Ishikawa (cell line): ENCODE results near the gene SNRPE.

Experiments
- CEBPB ChIP-seq: IDR thresholded peaks from 2 replicates; pipeline ENCODE4 v1.6.1; 2012
- CREB1 ChIP-seq: IDR thresholded peaks from 2 replicates; pipeline ENCODE4 v1.6.1; 2012; ENCODE audit warnings: low read depth
- EGR1 ChIP-seq: IDR thresholded peaks from 2 replicates; pipeline ENCODE4 v1.6.1; 2012
- EP300 ChIP-seq: IDR thresholded peaks from 2 replicates; pipeline ENCODE4 v1.6.1; 2012; ENCODE audit warnings: borderline replicate concordance
- FOXM1 ChIP-seq: IDR thresholded peaks from 2 replicates; pipeline ENCODE4 v1.6.1; 2012; ENCODE audit warnings: low read depth, borderline replicate concordance
- MAX ChIP-seq: IDR thresholded peaks from 2 replicates; pipeline ENCODE4 v1.6.1; 2012
- NFIC ChIP-seq: IDR thresholded peaks from 2 replicates; pipeline ENCODE4 v1.6.1; 2012
- RAD21 ChIP-seq: IDR thresholded peaks from 2 replicates; pipeline ENCODE4 v1.6.1; 2012; ENCODE audit warnings: low read depth
- REST ChIP-seq: IDR thresholded peaks from 2 replicates; pipeline ENCODE4 v1.6.1; 2012; ENCODE audit warnings: low read depth, mild to moderate bottlenecking
- TAF1 ChIP-seq: IDR thresholded peaks from 2 replicates; pipeline ENCODE4 v1.6.1; 2012; ENCODE audit warnings: low read depth, mild to moderate bottlenecking
- TCF12 ChIP-seq: IDR thresholded peaks from 2 replicates; pipeline ENCODE4 v1.6.1; 2012; ENCODE audit warnings: low read depth
- TEAD4 ChIP-seq: IDR thresholded peaks from 2 replicates; pipeline ENCODE4 v1.6.1; 2012
- USF1 ChIP-seq: IDR thresholded peaks from 2 replicates; pipeline ENCODE4 v1.6.1; 2012
- YY1 ChIP-seq: IDR thresholded peaks from 2 replicates; pipeline ENCODE4 v1.6.1; 2012; ENCODE audit warnings: low read depth
- ZBTB7A ChIP-seq: IDR thresholded peaks from 2 replicates; pipeline ENCODE4 v1.6.1; 2012; ENCODE audit warnings: low read depth

SNRPE gene

GRCh38 chr1:203873094-203873493 lies 11.7 kb downstream of the SNRPE start:
- TF ChIP-seq CREB1 (no peak), TCF12 (no peak), RAD21 (no peak), USF1 (no peak), NFIC (no peak), EGR1 (no peak), REST (no peak)

- TF ChIP-seq CEBPB (no peak), USF1 (no peak), YY1 (no peak), MAX (no peak), EP300 (no peak), EGR1 (no peak), CREB1 (no peak), NFIC (no peak), FOXM1 (no peak), TAF1 (no peak), TEAD4 (no peak), REST (no peak)
Observed at GRCh38 chr1:203878422-203878821, 17.0 kb downstream of the SNRPE start.

GRCh38 chr1:203880606-203881005 lies 19.2 kb downstream of the SNRPE start:
- no peak for TF ChIP-seq NFIC
- TF ChIP-seq CEBPB, result no peak
- TF ChIP-seq EGR1, result no peak
- TF ChIP-seq RAD21, result no peak
- no peak for TF ChIP-seq EP300
- no peak for TF ChIP-seq USF1
- no peak for TF ChIP-seq REST
- TF ChIP-seq TCF12, result no peak
- no peak for TF ChIP-seq ZBTB7A
- no peak for TF ChIP-seq TAF1
- TF ChIP-seq MAX, result no peak
- TF ChIP-seq CREB1, result no peak
- no peak for TF ChIP-seq TEAD4

- no peak for TF ChIP-seq EP300
- no peak for TF ChIP-seq REST
- no peak for TF ChIP-seq TEAD4
- TF ChIP-seq EGR1, result no peak
- TF ChIP-seq USF1, result no peak
- no peak for TF ChIP-seq ZBTB7A
Observed at GRCh38 chr1:203888807-203889251, 27.4 kb downstream of the SNRPE start.
